HL-60 (cell line): ENCODE data around the gene ATP2B2.

ENCODE experiments used
- DNase-seq, 2 experiments: peaks; one replicate each; pipeline ENCODE4 v3.0.0-alpha.2; 2010 to 2020; ENCODE audit warnings: low read depth in 1 of 2, low spot score in 1 of 2
- H3K27ac ChIP-seq: fragments of 250-450 bp; sonication (Bioruptor Pico); replicated peaks from 2 replicates; pipeline ENCODE4 v1.5.1; 2020; ENCODE audit warnings: mild to moderate bottlenecking, moderate library complexity
- H3K27me3 ChIP-seq: fragments of 250-450 bp; sonication (Bioruptor Pico); 2 replicates; pipeline ENCODE4 v1.5.1; 2021; ENCODE audit warnings: mild to moderate bottlenecking, moderate library complexity; ENCODE audit not compliant: insufficient read depth, poor library complexity, severe bottlenecking
- H3K4me3 ChIP-seq: replicated peaks from 2 replicates; pipeline ENCODE4 v1.5.1; 2011; ENCODE audit warnings: mild to moderate bottlenecking, control low read depth, low read length; ENCODE audit not compliant: insufficient read depth
- CTCF ChIP-seq: IDR thresholded peaks from one replicate; pipeline ENCODE4 v1.5.1; 2011; ENCODE audit warnings: low read length, control low read depth, inconsistent platforms; ENCODE audit not compliant: insufficient read depth
- GABPA ChIP-seq: IDR thresholded peaks from 2 replicates; pipeline ENCODE4 v1.6.1; 2012; ENCODE audit warnings: low read depth
- POLR2AphosphoS5 ChIP-seq: IDR thresholded peaks from 2 replicates; pipeline ENCODE4 v1.6.1; 2012; ENCODE audit warnings: low read depth
- REST ChIP-seq: IDR thresholded peaks from 2 replicates; pipeline ENCODE4 v1.6.1; 2012; ENCODE audit warnings: low read depth; ENCODE audit not compliant: insufficient replicate concordance
- SPI1 ChIP-seq: IDR thresholded peaks from 2 replicates; pipeline ENCODE4 v1.6.1; 2012; ENCODE audit warnings: low read depth, mild to moderate bottlenecking, borderline replicate concordance

The ATP2B2 gene

GRCh38 chr3:10516544-10517452 is 11.4 kb upstream of the ATP2B2 start:
- no peak overlapping the region for H3K27ac ChIP-seq
- TF ChIP-seq REST (no peak), SPI1 (no peak), GABPA (no peak), POLR2AphosphoS5 (no peak), CTCF (no peak)
- DNase-seq = no peak
- H3K27me3 ChIP-seq = peaks cover 3% of the 10 kb centered on the region
- no peak overlapping the region for H3K4me3 ChIP-seq

GRCh38 chr3:10515884-10516495 is 10.6 kb upstream of the ATP2B2 start:
- H3K27me3 ChIP-seq = peaks cover under 1% of the 10 kb centered on the region
- no peak overlapping the region for H3K4me3 ChIP-seq
- no peak overlapping the region for H3K27ac ChIP-seq
- no peak for TF ChIP-seq CTCF
- TF ChIP-seq GABPA = no peak
- no peak for TF ChIP-seq REST
- TF ChIP-seq POLR2AphosphoS5 = no peak
- no peak for DNase-seq

GRCh38 chr3:10515396-10515795 is 10.0 kb upstream of the ATP2B2 start:
- DNase-seq = no peak
- Histone ChIP-seq H3K27ac (no peak overlapping the region), H3K27me3 (no peaks in the 10 kb centered on the region), H3K4me3 (no peak overlapping the region)
- no peak for TF ChIP-seq REST
- no peak for TF ChIP-seq CTCF
- no peak for TF ChIP-seq POLR2AphosphoS5
- TF ChIP-seq SPI1 = no peak
- TF ChIP-seq GABPA = no peak
